ENCODE data around the gene CPNE9.
"Not testable (repeated sequence)": the region's sequence is repeated elsewhere in the genome, so short reads cannot be mapped to it uniquely, and the experiment has no call there.

The CPNE9 gene

GRCh38 chr3:9765865-9766264 lies 62.2 kb downstream of the CPNE9 start:
- no peak for DNase-seq (ENCODE audit: low read depth, low spot score)
- no peak overlapping the region for H3K4me3 ChIP-seq (ENCODE audit: low read length)

GRCh38 chr3:9767418-9767817 lies 63.8 kb downstream of the CPNE9 start:
- no peak for DNase-seq (ENCODE audit: low read depth, low spot score)
- H3K4me3 ChIP-seq (ENCODE audit: low read length): no peak overlapping the region

- no peak for DNase-seq (ENCODE audit: low read depth, low spot score)
- H3K4me3 ChIP-seq (ENCODE audit: low read length): no peak overlapping the region
These were observed 64.6 kb downstream of the CPNE9 start for GRCh38 chr3:9768141-9768775.

DNA sequence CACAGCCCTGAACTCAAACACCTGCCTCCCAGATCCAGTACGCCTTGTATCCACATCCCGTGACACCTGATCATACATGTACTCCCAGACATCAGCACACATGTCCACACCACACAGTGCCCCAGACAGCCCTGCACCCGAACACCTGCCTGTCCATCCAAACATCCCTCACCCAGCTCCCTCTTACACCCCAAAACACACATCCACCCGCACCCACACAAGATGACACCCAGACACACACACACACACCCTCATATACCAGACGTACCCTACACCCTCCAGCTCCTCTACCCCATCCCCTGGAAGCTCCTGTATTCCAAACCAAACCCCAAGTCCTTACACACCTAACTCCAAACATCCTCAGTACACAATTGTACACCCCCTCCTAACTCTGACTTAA lies 65.4 kb downstream of the CPNE9 start:
- no peak for DNase-seq (ENCODE audit: low read depth, low spot score)

DNA sequence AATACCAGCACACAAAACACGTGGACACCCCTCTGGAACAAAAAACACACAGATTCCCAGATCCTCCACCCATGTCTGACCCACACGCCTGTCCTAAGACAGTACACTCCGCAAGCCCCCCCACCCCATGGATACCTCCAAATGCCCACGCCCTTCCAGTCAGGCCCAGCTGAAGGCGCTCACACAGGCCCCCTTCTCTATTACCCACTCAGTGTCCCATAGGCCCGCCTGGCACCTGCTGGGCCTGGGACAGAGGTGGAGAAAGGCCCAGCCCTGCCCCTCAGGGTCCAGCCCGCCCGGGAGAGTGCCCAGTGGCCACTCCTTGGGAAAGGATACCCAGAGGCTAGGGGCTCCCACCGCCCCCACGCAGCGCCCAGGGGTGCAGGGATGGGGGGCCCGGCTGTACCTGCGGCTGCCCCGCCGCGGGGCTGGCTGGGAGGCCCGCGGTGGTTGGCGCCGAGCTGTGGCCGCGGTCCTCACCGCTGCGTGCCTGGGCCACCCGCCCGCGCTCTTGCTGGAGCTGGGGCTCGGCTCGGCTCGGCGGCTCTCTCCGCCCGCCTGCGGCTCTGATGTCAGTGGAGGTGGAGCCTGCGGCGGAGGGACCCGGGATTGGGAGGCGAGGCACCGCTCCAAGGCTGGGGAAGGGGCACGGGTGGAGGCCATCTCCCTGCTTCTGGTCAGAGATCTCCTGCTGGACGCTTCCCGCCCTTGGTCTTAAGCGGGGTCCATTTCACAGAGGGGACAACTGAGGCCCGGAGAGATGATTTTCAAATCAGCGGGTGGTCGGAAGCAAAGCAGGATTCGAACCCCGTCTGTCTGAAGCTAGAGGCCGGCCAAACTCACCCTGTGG lies 66.0 kb downstream of the CPNE9 start, which contains the start of gene CAMK1:
CAMK1 (minus strand) TSS at position 522 of the 850 bp plus-strand sequence. CDS start 2,198 bp downstream, outside the sequence.
- no peak for DNase-seq (ENCODE audit: low read depth, low spot score)
- H3K4me3 ChIP-seq (ENCODE audit: low read length): no peak within 1 kb of the TSS

More for the DNA sequence above, 65.4 kb downstream of the CPNE9 start:
- no peak overlapping the region for H3K4me3 ChIP-seq (ENCODE audit: low read length)

DNA sequence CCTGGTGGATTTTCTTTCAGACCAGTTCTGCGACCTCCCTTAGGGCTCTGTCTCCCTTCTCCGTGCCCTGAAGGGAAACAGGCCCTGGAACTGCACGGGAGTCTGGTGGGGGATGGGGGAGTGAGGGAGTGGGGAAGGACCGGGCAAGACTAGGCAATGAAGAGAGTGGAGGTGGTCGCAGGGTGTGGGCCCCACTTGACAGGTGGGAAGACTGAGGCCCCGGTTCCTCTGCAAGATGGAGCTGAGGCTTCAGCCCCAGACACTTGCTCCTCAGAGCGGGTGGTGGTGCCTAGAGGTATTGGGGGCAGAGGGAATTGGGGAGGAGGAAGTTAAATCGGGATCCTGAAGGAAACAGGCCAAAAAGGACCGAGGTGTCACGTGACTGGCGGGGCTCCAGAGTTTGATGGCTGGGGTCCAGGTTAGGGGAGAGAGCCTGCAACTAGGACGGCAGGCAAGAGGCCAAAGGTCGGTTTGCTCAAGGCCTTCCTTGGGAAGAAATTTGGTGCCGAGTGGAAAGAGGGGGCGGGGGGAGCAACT lies 66.7 kb downstream of the CPNE9 start:
- no peak for DNase-seq (ENCODE audit: low read depth, low spot score)
- no peak overlapping the region for H3K4me3 ChIP-seq (ENCODE audit: low read length)

GRCh38 chr3:9771007-9771406 lies 67.4 kb downstream of the CPNE9 start:
- not testable (repeated sequence) for DNase-seq (ENCODE audit: low read depth, low spot score)

GRCh38 chr3:9776896-9777693 lies 73.5 kb downstream of the CPNE9 start:
- no peak overlapping the region for H3K4me3 ChIP-seq (ENCODE audit: low read length)
- no peak for DNase-seq (ENCODE audit: low read depth, low spot score)

More at GRCh38 chr3:9771007-9771406, 67.4 kb downstream of the CPNE9 start:
- not testable (repeated sequence) for H3K4me3 ChIP-seq (ENCODE audit: low read length)

GRCh38 chr3:9777694-9778021 lies 74.0 kb downstream of the CPNE9 start:
- H3K4me3 ChIP-seq (ENCODE audit: low read length): no peak overlapping the region
- no peak for DNase-seq (ENCODE audit: low read depth, low spot score)

GRCh38 chr3:9778143-9779074 lies 74.8 kb downstream of the CPNE9 start:
- no peak overlapping the region for H3K4me3 ChIP-seq (ENCODE audit: low read length)
- no peak for DNase-seq (ENCODE audit: low read depth, low spot score)

DNA sequence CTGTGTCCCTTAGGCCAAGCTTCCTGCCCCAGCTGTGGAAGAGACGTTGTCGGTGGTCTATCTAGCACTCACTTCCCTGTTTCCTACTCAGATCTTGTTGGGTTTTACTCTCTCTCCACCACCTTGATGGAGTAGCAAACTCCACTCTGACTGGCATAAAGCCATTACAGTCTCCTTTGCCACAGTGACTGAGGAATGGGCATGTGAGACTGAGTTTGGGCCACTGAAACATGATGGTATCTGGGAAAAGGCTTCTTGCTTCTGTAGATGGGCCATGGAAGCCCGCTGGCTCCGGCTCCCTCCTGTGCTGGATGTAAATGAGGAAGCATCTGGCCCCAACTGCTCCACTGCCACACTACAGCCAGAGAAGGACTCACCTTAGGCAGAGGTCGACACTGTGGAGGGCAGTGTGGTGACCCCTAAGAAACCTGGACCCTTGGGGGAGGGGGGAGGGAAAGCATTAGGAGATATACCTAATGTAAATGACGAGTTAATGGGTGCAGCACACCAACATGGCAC lies 75.5 kb downstream of the CPNE9 start:
- H3K4me3 ChIP-seq (ENCODE audit: low read length): no peak overlapping the region
- DNase-seq (ENCODE audit: low read depth, low spot score): no peak
